Ovary (tissue), 3 donors: Measurements from ENCODE around the gene TIMM10.
"Not testable (repeated sequence)": the region's sequence is repeated elsewhere in the genome, so short reads cannot be mapped to it uniquely, and the experiment has no call there.

Source experiments
- CTCF ChIP-seq, 3 donors: fragments of 450-650 bp in 2 of 3; fragments of 200-600 bp in 1 of 3; IDR thresholded peaks; one replicate each; pipeline versions ENCODE4 v1.5.1 to v1.8.0; 2016 to 2022; ENCODE audit warnings: antibody characterized with exemption in 3 of 3, mild to moderate bottlenecking in 1 of 3
- EP300 ChIP-seq: sonication (generic); formaldehyde crosslinking; IDR thresholded peaks from one replicate; pipeline ENCODE4 v1.6.1; 2017; ENCODE audit warnings: antibody characterized with exemption
- POLR2A ChIP-seq: fragments of 450-650 bp; IDR thresholded peaks from one replicate; pipeline ENCODE4 v1.6.1; 2017; ENCODE audit warnings: antibody characterized with exemption, mild to moderate bottlenecking, moderate library complexity
- donor health status: DM: no; HTN: no; CAD: no.

GRCh38 chr11:57534449-57534848 lies 3.9 kb upstream of the TIMM10 start:
- TF ChIP-seq CTCF (IDR thresholded peaks at IDR 0.05); EP300; POLR2A: not testable (repeated sequence)
